ENCODE data around the gene OR52K1. TPM values are rescaled to one million over a fixed set of nuclear protein-coding genes. Genes with fewer than 3 reads are reported as not detected.
"Not testable (repeated sequence)": the region's sequence is repeated elsewhere in the genome, so short reads cannot be mapped to it uniquely, and the experiment has no call there.

OR52K1 gene
- total RNA-seq, 1 donor: not detected

DNA sequence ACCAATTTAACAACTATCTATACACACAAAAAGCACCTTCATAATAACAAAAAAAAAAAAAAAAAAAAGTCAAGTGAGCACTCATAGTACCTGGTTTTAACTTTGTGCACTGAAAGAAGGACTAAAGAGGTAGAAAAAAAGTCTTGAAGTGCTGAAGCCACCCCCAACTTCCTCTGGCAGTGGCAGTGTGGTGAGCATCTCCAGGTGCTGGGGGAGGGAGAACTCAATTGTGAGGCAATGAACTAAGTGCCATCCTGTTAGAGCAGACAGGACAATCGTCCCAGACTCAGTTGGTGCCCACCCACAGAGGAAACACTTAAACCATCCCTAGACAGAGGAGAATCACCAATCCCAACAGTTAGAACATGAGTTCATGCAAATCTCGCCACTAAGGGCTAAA lies 39.9 kb downstream of the OR52K1 start:
- DNase-seq (ENCODE audit: insufficient read length, low spot score, missing footprints): no peak
- TF ChIP-seq, protein P1, sequence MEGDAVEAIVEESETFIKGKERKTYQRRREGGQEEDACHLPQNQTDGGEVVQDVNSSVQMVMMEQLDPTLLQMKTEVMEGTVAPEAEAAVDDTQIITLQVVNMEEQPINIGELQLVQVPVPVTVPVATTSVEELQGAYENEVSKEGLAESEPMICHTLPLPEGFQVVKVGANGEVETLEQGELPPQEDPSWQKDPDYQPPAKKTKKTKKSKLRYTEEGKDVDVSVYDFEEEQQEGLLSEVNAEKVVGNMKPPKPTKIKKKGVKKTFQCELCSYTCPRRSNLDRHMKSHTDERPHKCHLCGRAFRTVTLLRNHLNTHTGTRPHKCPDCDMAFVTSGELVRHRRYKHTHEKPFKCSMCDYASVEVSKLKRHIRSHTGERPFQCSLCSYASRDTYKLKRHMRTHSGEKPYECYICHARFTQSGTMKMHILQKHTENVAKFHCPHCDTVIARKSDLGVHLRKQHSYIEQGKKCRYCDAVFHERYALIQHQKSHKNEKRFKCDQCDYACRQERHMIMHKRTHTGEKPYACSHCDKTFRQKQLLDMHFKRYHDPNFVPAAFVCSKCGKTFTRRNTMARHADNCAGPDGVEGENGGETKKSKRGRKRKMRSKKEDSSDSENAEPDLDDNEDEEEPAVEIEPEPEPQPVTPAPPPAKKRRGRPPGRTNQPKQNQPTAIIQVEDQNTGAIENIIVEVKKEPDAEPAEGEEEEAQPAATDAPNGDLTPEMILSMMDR (IDR thresholded peaks at IDR 0.05; ENCODE audit: extremely low read depth, low read depth, low read length): no peak
- no peak overlapping the region for H3K4me3 ChIP-seq (ENCODE audit: insufficient read depth, low read length)
- no peaks in the 10 kb centered on the region for H3K9me3 ChIP-seq (ENCODE audit: low read depth, low read length)
- H4K20me1 ChIP-seq (ENCODE audit: insufficient read depth, low read length): no peaks in the 10 kb centered on the region
- no peaks in the 10 kb centered on the region for H3K79me2 ChIP-seq (ENCODE audit: insufficient read depth, low read length)
- no peaks in the 10 kb centered on the region for H3K27me3 ChIP-seq (ENCODE audit: insufficient read depth, low read length)
- H3K27ac ChIP-seq (ENCODE audit: low read depth, low read length): no peak overlapping the region
- no peak overlapping the region for H3K4me2 ChIP-seq (ENCODE audit: insufficient read depth, low read length)
- no peaks in the 10 kb centered on the region for H3K36me3 ChIP-seq (ENCODE audit: insufficient read depth, low read length)
- no peak overlapping the region for H2AFZ ChIP-seq (ENCODE audit: low read length)
- H3K4me1 ChIP-seq (ENCODE audit: insufficient read depth, low read length): no peaks in the 10 kb centered on the region

DNA sequence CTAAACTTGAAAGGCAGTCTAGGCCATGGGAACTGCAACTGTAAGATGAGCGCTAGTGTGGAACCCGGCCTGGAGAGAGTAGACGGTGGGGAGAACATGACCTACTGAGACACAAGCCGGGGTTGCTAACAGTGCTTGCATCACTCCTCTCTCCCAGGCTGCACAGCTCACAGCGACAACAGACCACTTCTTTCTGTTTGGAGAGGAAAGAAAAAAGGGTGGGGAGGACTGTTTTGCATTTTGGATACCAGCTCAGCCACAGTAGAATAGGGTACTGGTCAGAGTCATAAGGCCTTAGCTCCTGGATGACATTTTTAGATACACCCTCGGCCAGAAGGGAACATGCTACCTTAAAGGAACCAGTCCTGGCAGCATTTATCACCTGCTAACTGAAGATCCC lies 40.3 kb downstream of the OR52K1 start:
- Histone ChIP-seq H3K4me1 (ENCODE audit: insufficient read depth, low read length) (no peaks in the 10 kb centered on the region), H3K27ac (ENCODE audit: low read depth, low read length) (no peak overlapping the region), H3K4me3 (ENCODE audit: insufficient read depth, low read length) (no peak overlapping the region), H2AFZ (ENCODE audit: low read length) (no peak overlapping the region), H3K36me3 (ENCODE audit: insufficient read depth, low read length) (no peaks in the 10 kb centered on the region), H3K79me2 (ENCODE audit: insufficient read depth, low read length) (no peaks in the 10 kb centered on the region), H3K9me3 (ENCODE audit: low read depth, low read length) (no peaks in the 10 kb centered on the region), H4K20me1 (ENCODE audit: insufficient read depth, low read length) (no peaks in the 10 kb centered on the region), H3K4me2 (ENCODE audit: insufficient read depth, low read length) (no peak overlapping the region), H3K27me3 (ENCODE audit: insufficient read depth, low read length) (no peaks in the 10 kb centered on the region)
- TF ChIP-seq, protein P1 (IDR thresholded peaks at IDR 0.05; ENCODE audit: extremely low read depth, low read depth, low read length): no peak
- DNase-seq (ENCODE audit: insufficient read length, low spot score, missing footprints): no peak

DNA sequence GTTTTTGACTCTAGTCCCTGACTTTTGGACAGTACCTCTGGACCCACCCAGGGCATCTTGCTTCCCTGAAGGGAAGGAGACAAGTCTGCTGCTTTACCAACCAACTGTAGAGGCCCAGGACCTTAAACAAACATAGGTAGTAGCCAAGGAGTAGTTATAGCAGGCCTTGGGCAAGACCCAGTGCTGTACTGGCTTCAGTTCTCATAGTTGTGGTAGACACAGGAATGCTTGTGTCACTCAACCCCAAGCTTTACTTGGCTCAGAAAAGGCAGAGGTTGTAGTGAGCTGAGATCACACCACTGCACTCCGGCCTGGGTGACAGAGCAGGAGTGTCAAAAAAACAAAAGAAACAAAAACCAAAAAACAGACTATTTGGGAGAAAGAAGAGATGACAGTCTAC lies 41.2 kb downstream of the OR52K1 start:
- no peaks in the 10 kb centered on the region for H4K20me1 ChIP-seq (ENCODE audit: insufficient read depth, low read length)
- TF ChIP-seq, protein P1 (IDR thresholded peaks at IDR 0.05; ENCODE audit: extremely low read depth, low read depth, low read length): no peak
- no peaks in the 10 kb centered on the region for H3K4me1 ChIP-seq (ENCODE audit: insufficient read depth, low read length)
- H3K36me3 ChIP-seq (ENCODE audit: insufficient read depth, low read length): no peaks in the 10 kb centered on the region
- H3K27ac ChIP-seq (ENCODE audit: low read depth, low read length): no peak overlapping the region
- no peaks in the 10 kb centered on the region for H3K79me2 ChIP-seq (ENCODE audit: insufficient read depth, low read length)
- H3K4me2 ChIP-seq (ENCODE audit: insufficient read depth, low read length): no peak overlapping the region
- H2AFZ ChIP-seq (ENCODE audit: low read length): no peak overlapping the region
- no peaks in the 10 kb centered on the region for H3K27me3 ChIP-seq (ENCODE audit: insufficient read depth, low read length)
- no peaks in the 10 kb centered on the region for H3K9me3 ChIP-seq (ENCODE audit: low read depth, low read length)
- no peak for DNase-seq (ENCODE audit: insufficient read length, low spot score, missing footprints)
- H3K4me3 ChIP-seq (ENCODE audit: insufficient read depth, low read length): no peak overlapping the region

DNA sequence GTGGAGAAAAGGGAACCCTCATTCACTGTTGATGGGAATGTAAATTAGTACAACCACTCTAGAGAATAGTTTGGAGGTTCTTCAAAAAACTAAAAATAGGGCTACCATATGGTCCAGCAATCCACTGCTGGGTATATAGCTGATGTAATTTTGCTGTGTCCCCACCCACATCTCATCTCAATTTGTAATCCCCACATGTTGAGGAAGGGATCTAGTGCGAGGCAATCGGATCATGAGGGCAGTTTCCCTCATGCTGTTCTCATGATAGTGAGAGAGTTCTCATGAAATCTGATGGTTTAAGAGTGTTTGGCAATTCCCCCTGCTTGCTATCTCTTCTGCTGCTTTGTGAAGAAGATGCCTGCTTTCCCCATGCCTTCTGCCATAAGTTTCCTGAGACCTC lies 45.5 kb downstream of the OR52K1 start:
- H3K27ac ChIP-seq (ENCODE audit: low read depth, low read length): no peak overlapping the region
- no peak overlapping the region for H3K4me2 ChIP-seq (ENCODE audit: insufficient read depth, low read length)
- no peak for DNase-seq (ENCODE audit: insufficient read length, low spot score, missing footprints)
- no peaks in the 10 kb centered on the region for H4K20me1 ChIP-seq (ENCODE audit: insufficient read depth, low read length)
- no peaks in the 10 kb centered on the region for H3K79me2 ChIP-seq (ENCODE audit: insufficient read depth, low read length)
- H3K27me3 ChIP-seq (ENCODE audit: insufficient read depth, low read length): no peaks in the 10 kb centered on the region
- no peaks in the 10 kb centered on the region for H3K4me1 ChIP-seq (ENCODE audit: insufficient read depth, low read length)
- H3K36me3 ChIP-seq (ENCODE audit: insufficient read depth, low read length): no peaks in the 10 kb centered on the region
- no peak overlapping the region for H3K4me3 ChIP-seq (ENCODE audit: insufficient read depth, low read length)
- no peaks in the 10 kb centered on the region for H3K9me3 ChIP-seq (ENCODE audit: low read depth, low read length)
- H2AFZ ChIP-seq (ENCODE audit: low read length): no peak overlapping the region
- TF ChIP-seq, protein P1 (IDR thresholded peaks at IDR 0.05; ENCODE audit: extremely low read depth, low read depth, low read length): no peak

DNA sequence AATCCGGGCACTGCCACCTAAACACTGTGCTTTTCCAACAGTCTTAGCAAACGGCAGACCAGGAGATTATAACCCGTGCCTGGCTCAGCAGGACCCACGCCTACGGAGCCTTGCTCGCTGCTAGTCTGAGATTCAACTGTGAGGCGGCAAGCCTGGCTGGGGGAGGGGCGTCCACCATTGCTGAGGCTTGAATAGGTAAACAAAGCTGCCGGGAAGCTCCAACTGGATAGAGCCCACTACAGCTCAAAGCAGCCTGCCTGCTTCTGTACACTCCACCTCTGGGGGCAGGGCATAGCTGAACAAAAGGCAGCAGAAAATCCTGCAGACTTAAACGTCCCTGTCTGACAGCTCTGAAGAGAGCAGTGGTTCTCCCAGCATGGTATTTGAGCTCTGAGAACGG lies 49.2 kb downstream of the OR52K1 start:
- not testable (repeated sequence) for H3K4me1 ChIP-seq (ENCODE audit: insufficient read depth, low read length); H3K36me3 ChIP-seq (ENCODE audit: insufficient read depth, low read length); H3K4me3 ChIP-seq (ENCODE audit: insufficient read depth, low read length); H3K9me3 ChIP-seq (ENCODE audit: low read depth, low read length); H3K27me3 ChIP-seq (ENCODE audit: insufficient read depth, low read length); H3K27ac ChIP-seq (ENCODE audit: low read depth, low read length); H2AFZ ChIP-seq (ENCODE audit: low read length); H3K79me2 ChIP-seq (ENCODE audit: insufficient read depth, low read length); H3K4me2 ChIP-seq (ENCODE audit: insufficient read depth, low read length); H4K20me1 ChIP-seq (ENCODE audit: insufficient read depth, low read length); DNase-seq (ENCODE audit: insufficient read length, low spot score, missing footprints)
